ENCODE data around the gene NRTN. TPM values are rescaled to one million over a fixed set of nuclear protein-coding genes. Genes with fewer than 3 reads are reported as not detected.

Gene NRTN
- total RNA-seq, 2 donors from 2014 or later, result 5.8 to 6.4 TPM

DNA sequence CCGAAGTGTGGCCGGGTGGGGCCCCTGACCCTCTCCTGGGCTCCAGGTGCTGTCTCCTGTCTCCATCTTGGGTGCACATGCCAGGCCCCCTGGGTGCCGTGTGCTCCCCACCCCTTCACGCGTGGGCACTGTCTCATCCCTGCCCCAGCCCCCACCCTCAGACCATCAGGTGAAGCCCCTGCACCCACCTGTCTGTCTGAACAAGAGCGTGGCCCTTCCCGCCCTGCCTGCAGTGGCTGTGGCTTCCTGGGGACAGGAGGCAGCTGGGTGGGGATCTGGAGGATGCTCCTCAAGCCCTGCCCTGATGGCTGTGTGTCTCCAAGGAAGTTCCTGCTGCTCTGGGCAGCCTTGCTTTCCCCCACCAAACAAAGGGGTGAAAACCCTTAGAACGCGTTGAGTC lies 22.5 kb upstream of the NRTN start:
- H3K36me3 Mint-ChIP-seq (ENCODE audit: low read depth), result peaks cover 14% of the 10 kb centered on the region
- H3K9me3 Mint-ChIP-seq, result no peaks in the 10 kb centered on the region
- no peak overlapping the region for H3K27ac Mint-ChIP-seq
- H3K27me3 Mint-ChIP-seq (ENCODE audit: insufficient read depth), result peaks cover 1% of the 10 kb centered on the region
- no peaks in the 10 kb centered on the region for H3K9me3 ChIP-seq (ENCODE audit: control insufficient read depth, low read length)
- no peaks in the 10 kb centered on the region for H3K27me3 ChIP-seq (ENCODE audit: control insufficient read depth, insufficient read depth, low read length, poor library complexity, severe bottlenecking)
- TF ChIP-seq, protein P1, sequence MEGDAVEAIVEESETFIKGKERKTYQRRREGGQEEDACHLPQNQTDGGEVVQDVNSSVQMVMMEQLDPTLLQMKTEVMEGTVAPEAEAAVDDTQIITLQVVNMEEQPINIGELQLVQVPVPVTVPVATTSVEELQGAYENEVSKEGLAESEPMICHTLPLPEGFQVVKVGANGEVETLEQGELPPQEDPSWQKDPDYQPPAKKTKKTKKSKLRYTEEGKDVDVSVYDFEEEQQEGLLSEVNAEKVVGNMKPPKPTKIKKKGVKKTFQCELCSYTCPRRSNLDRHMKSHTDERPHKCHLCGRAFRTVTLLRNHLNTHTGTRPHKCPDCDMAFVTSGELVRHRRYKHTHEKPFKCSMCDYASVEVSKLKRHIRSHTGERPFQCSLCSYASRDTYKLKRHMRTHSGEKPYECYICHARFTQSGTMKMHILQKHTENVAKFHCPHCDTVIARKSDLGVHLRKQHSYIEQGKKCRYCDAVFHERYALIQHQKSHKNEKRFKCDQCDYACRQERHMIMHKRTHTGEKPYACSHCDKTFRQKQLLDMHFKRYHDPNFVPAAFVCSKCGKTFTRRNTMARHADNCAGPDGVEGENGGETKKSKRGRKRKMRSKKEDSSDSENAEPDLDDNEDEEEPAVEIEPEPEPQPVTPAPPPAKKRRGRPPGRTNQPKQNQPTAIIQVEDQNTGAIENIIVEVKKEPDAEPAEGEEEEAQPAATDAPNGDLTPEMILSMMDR (conservative IDR thresholded peaks at IDR 0.05), result no peak
- 90 to 97% methylated on average over 4 to 9 of the region's 9 CpGs for WGBS, 2 experiments (ENCODE audit: insufficient coverage in 1 of 2, insufficient read length in 1 of 2)
- no peak for DNase-seq
- H3K4me1 ChIP-seq (ENCODE audit: control insufficient read depth, insufficient read depth, low read length), result no peaks in the 10 kb centered on the region
- H3K4me3 Mint-ChIP-seq, result no peak overlapping the region
- H3K27ac ChIP-seq (ENCODE audit: low read depth, low read length), result no peak overlapping the region
- peaks cover 14% of the 10 kb centered on the region for H3K36me3 ChIP-seq (ENCODE audit: control insufficient read depth, insufficient read depth, low read length)
- no peak overlapping the region for H3K9ac ChIP-seq (ENCODE audit: extremely low read depth, low read length, poor library complexity, severe bottlenecking)
- no peak overlapping the region for H3K4me3 ChIP-seq (ENCODE audit: low read length)
- H3K4me1 Mint-ChIP-seq, result no peaks in the 10 kb centered on the region

DNA sequence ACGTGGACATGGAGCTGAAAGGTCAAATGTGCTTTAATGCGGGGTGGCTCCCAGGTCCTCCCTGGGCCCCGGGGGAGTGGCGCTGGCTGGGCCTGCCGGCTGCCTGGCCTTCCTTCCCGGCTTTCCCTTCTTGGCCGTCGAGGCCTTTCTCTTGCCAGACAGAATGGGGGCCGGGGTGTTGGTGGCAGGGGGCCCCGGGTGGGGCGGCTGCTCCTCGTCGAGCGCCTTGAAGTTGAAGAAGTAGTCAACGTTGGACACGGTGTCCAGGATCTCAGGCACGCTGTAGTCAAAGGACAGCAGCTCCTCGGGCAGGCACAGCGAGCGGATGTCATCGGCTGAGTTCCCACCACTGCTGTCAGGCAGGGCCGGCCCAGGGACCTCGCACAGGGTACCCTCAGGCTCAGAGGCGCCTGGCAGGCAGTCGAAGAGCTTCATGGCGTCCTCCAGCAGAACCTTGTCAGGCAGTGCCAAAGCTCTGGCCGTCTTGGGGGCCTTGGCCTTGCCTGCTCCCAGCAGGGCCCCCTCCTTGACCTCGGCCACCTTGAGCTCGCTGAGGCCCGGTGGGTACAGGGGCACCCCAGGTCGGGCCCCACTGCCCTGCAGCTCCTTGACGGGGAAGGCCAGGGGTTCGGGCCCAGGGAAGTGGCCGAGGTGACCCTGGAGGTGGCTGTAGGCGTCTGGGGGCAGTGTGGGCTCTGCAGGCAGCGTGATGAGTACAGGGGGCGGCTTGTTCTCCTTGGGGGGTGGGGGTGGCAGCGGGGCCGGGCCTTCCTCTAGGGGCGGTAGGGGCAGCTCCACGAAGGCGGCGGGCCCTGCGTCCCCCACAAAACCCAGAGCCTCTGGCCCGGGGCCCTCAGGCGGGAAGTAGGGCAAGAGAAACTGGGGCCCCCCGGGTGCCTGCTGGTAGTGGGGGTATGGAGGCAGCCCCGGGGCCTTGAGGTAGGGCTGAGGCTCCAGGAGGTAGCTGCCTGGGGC lies 21.6 kb upstream of the NRTN start:
- Histone ChIP-seq H3K9ac (ENCODE audit: extremely low read depth, low read length, poor library complexity, severe bottlenecking) (no peak overlapping the region), H3K27me3 (ENCODE audit: control insufficient read depth, insufficient read depth, low read length, poor library complexity, severe bottlenecking) (no peaks in the 10 kb centered on the region), H3K9me3 (ENCODE audit: control insufficient read depth, low read length) (no peaks in the 10 kb centered on the region), H3K36me3 (ENCODE audit: control insufficient read depth, insufficient read depth, low read length) (peaks cover 19% of the 10 kb centered on the region), H3K27ac (ENCODE audit: low read depth, low read length) (peak overlapping the region; percentile 32), H3K4me1 (ENCODE audit: control insufficient read depth, insufficient read depth, low read length) (no peaks in the 10 kb centered on the region), H3K4me3 (ENCODE audit: low read length) (no peak overlapping the region)
- Mint-ChIP-seq H3K27me3 (ENCODE audit: insufficient read depth) (no peaks in the 10 kb centered on the region), H3K9me3 (no peaks in the 10 kb centered on the region), H3K36me3 (ENCODE audit: low read depth) (peaks cover 19% of the 10 kb centered on the region), H3K27ac (no peak overlapping the region), H3K4me1 (no peaks in the 10 kb centered on the region), H3K4me3 (no peak overlapping the region)
- no peak for DNase-seq
- TF ChIP-seq, protein P1 (conservative IDR thresholded peaks at IDR 0.05), result no peak
- 93 to 97% methylated on average over 26 to 48 of the region's 48 CpGs for WGBS, 2 experiments (ENCODE audit: insufficient coverage in 1 of 2, insufficient read length in 1 of 2)

DNA sequence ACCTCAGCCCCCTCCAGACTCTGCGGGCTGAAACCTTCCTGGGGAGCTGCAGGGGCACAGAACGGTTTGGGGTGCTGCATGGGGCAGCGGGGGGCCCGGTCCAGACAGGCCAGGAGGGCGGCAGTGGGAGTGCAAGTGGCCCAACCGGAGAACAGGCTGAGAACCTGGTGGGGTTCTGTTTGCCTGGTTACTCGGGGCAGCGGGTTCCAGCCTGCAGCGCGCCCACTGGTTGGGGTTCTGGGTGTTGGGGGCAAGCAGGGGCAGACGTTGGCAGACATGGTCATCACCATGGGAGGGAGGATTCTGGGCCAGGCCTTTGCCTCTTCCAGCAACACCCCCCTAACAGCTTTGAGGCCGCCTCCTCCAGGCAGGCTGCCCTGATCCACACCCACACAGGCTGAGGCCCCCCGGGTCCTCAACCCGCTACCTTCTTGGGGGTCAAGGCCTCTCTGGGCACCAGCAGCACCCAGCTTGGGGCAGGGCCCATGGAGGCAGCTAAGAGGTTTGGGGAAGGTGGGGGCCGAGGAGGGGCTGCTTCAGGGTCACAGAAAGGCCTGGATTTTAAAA lies 20.2 kb upstream of the NRTN start, which contains the start of gene PRR22:
PRR22 (minus strand) TSS at position 166 of the 567 bp plus-strand sequence; CDS start at position 80, 86 bp downstream.
- H3K27me3 ChIP-seq (ENCODE audit: control insufficient read depth, insufficient read depth, low read length, poor library complexity, severe bottlenecking), result no peaks in the 10 kb centered on the region
- H3K9ac ChIP-seq (ENCODE audit: extremely low read depth, low read length, poor library complexity, severe bottlenecking), result no peak within 1 kb of the TSS
- Mint-ChIP-seq H3K36me3 (ENCODE audit: low read depth) (peaks cover 26% of the 10 kb centered on the region), H3K27me3 (ENCODE audit: insufficient read depth) (no peaks in the 10 kb centered on the region), H3K9me3 (no peaks in the 10 kb centered on the region), H3K27ac (no peak within 1 kb of the TSS), H3K4me1 (no peaks in the 10 kb centered on the region), H3K4me3 (no peak within 1 kb of the TSS)
- H3K4me3 ChIP-seq (ENCODE audit: low read length), result no peak within 1 kb of the TSS
- WGBS, 2 experiments (ENCODE audit: insufficient coverage in 1 of 2, insufficient read length in 1 of 2), result 96% methylated on average over 15 of the region's 15 CpGs; no CpG with 5 or more reads in 1 of the 2 experiments
- TF ChIP-seq, protein P1 (conservative IDR thresholded peaks at IDR 0.05), result no peak
- H3K9me3 ChIP-seq (ENCODE audit: control insufficient read depth, low read length), result no peaks in the 10 kb centered on the region
- no peak within 1 kb of the TSS for H3K27ac ChIP-seq (ENCODE audit: low read depth, low read length)
- no peak for DNase-seq
- H3K4me1 ChIP-seq (ENCODE audit: control insufficient read depth, insufficient read depth, low read length), result no peaks in the 10 kb centered on the region
- H3K36me3 ChIP-seq (ENCODE audit: control insufficient read depth, insufficient read depth, low read length), result peaks cover 24% of the 10 kb centered on the region

All from endodermal cell (in vitro differentiated cells).